Astrocyte of the cerebellum (primary cell): Measurements from ENCODE around the gene OR7D2.

Experiments
- DNase-seq: peaks from one replicate; pipeline ENCODE4 v3.0.0-alpha.2; 2011; ENCODE audit warnings: low read depth
- H3K4me3 ChIP-seq: 2 replicates; pipeline ENCODE4 v1.5.1; 2011; ENCODE audit warnings: mild to moderate bottlenecking, low read depth, low read length, moderate library complexity
- CTCF ChIP-seq: IDR thresholded peaks from 2 replicates; pipeline ENCODE4 v1.5.1; 2012; ENCODE audit warnings: low read length, low read depth, moderate library complexity, mild to moderate bottlenecking; ENCODE audit errors: missing control alignments
- in situ Hi-C: cut with HindIII; loops from 2 replicates; pipeline ENCODE4 v1.10.0; 2017; ENCODE audit warnings: low sequenced_read_pairs

The OR7D2 gene

GRCh38 chr19:9146882-9147281 is 31.9 kb upstream of the OR7D2 start:
- no peak for TF ChIP-seq CTCF
- H3K4me3 ChIP-seq: no peak overlapping the region
- DNase-seq: no peak
- in situ Hi-C loops: no loop called here

DNA sequence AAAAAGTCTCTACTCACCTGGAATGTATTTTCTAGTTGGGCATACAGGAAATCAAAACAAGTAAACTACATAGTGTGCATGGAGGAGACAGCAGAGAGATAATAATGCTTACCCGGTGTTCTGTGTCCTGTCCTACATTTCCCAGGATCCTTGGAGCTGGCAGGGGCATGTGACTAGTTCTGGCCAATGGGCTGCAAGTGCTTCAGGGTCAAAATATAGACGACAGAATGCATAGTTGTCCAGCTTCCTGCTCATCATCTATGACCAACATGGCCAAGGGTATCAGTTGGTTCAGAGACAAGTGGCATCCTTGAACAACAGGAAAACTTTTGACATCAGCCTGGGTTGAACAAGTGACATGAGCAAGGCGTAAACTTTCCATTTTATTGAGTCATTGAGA is 30.1 kb upstream of the OR7D2 start:
- in situ Hi-C loops: no loop called here
- no peak for TF ChIP-seq CTCF
- H3K4me3 ChIP-seq: no peak overlapping the region
- no peak for DNase-seq

DNA sequence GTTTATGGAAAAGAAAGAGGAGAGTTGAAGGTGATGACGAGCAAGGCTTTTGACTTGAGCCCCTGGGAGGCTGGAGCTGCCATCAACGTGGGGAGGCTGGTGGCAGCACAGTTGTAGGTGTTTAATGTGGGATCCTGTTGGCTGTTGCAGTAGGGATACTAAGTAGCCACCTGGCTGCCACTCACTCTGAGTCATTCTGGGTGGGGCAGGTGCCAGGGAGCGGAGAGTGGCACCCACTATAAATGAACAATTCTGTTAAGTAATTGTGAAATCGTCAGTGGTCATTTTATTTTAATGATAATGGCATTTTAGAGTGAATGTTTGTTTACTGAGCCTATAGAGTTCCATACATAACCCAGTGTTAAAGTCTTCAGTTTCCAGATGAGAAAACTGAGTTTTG is 28.8 kb upstream of the OR7D2 start:
- H3K4me3 ChIP-seq: no peak overlapping the region
- in situ Hi-C loops: no loop called here
- DNase-seq: no peak
- TF ChIP-seq CTCF: no peak

- no peak for TF ChIP-seq CTCF
- no peak overlapping the region for H3K4me3 ChIP-seq
- no peak for DNase-seq
- in situ Hi-C loops: no loop called here
These were observed 28.1 kb upstream of the OR7D2 start for GRCh38 chr19:9150650-9151049.

GRCh38 chr19:9151367-9151766 is 27.4 kb upstream of the OR7D2 start:
- TF ChIP-seq CTCF: no peak
- H3K4me3 ChIP-seq: no peak overlapping the region
- no peak for DNase-seq
- in situ Hi-C loops: no loop called here

- no peak for DNase-seq
- in situ Hi-C loops: no loop called here
- no peak overlapping the region for H3K4me3 ChIP-seq
- TF ChIP-seq CTCF: no peak
These were observed 23.2 kb upstream of the OR7D2 start for GRCh38 chr19:9155591-9155990.

GRCh38 chr19:9156304-9156703 is 22.5 kb upstream of the OR7D2 start:
- no peak for DNase-seq
- no peak for TF ChIP-seq CTCF
- in situ Hi-C loops: no loop called here
- H3K4me3 ChIP-seq: no peak overlapping the region
